Eye (tissue), 1 donor: Measurements from ENCODE around the gene CDKN2AIPNL.
A peak's percentile ranks its signal among the peaks of the same experiment; 100 is the strongest.
"Not testable (repeated sequence)": the region's sequence is repeated elsewhere in the genome, so short reads cannot be mapped to it uniquely, and the experiment has no call there.

Experiments used
- DNase-seq: peaks from one replicate; pipeline ENCODE4 v3.0.0-alpha.2; 2015

Gene CDKN2AIPNL

DNA sequence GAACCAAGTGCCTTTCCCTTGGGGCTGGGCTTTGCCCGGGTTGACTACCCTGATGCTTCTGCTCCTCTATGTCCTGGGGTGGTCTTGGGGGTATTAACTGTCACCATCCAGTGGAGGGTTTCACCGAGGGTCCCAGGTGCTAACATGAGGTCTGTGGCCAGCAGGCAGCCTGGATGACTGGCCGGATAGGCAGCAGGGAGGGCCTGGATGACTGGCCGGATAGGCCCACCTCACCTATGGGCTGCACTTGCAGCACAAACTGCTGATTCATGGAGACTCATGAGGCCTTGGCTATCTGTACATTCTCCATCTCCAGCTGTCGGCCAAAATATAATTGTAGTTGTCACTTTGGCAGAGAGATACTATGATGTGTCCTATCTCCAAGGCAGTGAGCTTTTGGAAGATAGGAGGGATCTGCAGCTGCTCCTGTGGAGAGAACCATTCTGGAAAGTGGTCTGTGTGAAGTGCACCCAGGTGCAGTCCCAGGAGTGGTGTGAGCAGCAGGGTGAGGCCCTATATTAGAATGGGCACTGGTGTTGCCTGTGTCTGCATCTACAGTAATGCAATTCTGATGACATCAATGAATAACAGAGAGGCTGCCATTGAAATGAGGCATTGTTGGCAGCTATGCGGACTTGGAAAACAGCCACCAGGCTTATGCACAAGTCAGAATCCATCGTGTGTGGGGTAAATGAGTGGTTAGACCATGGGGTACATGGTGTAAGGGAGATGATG, 26.3 kb upstream of the CDKN2AIPNL start:
- DNase-seq: no peak

DNA sequence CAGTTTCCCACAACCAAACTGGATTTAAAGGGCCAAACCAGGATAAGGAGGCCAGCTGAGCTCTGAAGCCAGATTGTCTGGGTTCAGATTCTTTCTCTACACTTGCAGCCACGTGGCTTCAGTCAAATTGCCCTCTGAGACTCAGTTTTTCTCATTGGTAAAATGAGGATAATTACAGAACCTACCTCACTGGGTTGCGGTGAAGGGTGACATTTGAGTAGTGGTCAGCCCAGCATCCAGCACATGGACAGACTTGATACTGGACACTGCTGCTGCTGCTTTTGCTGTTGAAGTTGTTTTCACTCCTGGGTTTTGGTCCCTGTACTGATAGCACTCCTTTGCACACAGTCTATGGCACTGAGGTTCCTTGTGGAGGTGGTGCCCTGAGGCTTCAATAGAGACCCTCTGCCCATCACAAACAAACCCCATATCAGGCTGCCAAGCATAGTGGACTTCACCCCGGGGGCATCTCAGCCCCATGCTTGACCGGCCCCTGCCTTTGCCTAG, 25.7 kb upstream of the CDKN2AIPNL start:
- DNase-seq: no peak

DNA sequence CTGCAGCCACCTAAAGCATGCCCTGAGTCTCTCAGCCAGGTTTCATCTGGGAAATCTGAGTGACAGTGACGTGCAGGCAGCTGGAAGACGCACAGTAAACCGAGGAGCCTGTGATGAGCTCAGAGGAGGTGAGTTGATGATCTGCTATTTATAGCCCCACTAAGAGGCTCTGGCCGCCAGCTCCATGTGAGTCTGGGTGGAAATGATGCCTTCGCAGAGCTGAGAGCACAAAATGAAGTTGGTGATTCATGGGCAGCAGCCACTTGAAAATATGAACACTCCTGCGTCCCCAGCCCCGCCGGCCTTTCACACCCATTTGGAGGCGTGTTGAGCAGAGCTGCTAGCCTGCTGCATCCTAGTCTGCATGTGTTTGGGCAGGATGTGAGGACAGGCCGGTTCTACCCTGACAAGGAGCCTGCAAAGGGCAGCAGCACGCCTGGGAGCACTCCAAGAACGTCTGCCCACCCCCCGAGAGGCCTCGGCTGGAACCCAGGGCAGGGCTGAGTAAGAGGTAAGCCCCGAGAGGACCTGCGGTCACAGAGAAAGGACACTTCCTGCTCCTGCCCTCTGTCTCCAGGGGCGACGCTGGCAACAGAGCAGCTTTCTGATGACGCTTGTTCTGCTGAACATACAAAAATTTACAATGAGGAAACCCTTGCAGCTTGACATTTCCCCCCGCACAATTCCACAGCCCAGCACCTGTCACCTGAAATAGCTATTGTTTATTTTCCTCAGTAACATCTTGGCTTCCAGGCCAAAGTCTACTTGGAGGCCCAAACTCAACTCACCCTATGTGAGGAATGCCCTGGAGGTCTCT, 25.1 kb upstream of the CDKN2AIPNL start:
- DNase-seq: peak; percentile 28

DNA sequence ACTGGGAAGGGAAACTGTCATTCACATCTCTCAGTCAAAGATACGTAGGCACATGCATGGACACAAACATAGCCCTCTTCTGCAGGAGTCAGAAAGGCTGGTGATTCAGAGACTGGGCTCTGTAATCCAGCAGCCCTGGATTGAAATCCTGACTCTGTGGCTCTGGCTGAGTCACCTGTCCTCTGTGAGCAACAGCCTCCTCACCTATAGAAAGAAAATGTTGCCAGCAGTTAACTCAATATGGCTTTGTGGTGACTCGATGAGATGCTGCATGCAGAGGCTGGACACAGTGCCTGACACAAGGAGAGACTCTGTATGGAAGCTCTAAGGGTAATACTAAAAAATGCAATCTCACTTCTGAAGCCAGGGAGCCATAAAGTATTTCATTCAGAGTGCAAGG, 23.9 kb upstream of the CDKN2AIPNL start:
- no peak for DNase-seq

DNA sequence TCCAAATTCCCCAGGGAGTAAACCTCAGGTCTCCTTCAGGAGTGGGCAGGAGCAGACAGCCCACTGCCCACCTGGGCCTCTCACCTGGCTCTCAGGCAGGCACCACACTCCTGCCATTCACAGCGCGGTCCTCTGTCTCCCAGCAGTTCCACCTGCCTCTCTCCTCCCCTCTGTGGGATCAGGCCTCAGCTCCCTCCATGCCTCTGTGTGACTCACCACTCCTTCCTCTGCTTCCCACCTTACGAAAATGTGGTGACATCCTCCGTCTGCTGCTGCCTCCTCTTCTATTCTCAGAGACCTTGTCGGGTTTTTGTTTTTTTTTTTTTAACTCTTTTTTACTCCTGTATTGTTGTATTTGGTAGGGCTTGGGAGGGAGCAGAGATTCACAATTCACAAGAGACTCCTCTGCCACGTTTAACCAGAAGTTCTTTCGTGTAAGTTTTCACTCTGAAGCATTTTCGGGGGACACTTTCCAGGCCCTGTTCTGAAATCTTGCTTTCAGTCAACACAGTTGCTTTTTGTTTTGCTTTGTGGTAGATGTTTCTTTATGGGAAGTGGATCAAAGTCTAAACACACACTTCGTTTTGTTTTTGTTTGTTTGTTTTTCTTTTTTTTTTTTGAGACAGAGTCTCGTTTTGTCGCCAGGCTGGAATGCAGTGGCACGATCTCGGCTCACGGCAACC, 21.1 kb upstream of the CDKN2AIPNL start:
- no peak for DNase-seq

DNA sequence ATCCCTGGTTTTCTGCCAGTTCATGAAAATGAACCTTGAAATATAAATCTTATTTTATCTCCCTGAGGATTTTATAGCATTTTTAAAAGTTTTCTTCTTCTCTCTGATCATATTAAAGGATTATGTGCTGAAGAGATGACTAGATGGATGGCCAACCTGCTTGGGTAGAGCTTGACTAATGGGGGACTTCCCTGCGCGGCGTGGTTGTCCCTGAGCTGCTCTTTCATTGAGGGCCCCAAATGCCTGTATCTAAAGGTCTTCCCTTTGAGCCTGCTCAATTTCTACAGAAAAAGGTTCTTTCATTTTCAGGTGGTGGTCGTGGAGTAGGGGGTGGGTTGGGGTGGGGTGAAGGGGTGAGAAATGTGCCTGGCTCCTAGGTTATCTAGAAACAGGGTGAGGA, 20.5 kb upstream of the CDKN2AIPNL start:
- no peak for DNase-seq

DNA sequence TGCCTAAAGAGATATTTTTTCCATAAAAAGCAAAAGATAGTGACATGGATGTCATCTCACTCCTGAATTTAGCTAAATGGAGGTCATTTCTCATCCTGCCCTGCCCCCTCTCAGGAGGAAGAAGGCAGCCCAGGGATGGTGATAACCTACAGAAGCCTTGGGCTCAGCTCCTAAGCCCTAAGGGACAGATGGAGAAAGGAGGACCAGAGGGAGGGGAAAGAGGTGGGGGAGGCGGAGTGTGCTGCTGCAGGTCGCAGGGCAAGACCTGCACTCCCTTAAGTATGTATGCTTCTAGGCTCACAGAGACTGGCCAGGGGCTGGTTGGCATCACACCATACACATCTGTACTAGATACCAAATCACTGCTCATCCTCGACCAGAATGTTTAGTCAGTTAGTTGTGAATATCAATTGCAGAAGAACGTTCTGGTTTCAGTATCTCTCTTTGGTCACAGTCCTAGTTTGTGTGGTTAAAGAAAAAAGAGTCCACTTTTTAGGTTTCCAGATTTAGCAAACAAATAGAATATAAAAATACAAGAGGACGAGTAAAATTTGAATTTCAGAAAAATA, 18.4 kb upstream of the CDKN2AIPNL start:
- DNase-seq: no peak

DNA sequence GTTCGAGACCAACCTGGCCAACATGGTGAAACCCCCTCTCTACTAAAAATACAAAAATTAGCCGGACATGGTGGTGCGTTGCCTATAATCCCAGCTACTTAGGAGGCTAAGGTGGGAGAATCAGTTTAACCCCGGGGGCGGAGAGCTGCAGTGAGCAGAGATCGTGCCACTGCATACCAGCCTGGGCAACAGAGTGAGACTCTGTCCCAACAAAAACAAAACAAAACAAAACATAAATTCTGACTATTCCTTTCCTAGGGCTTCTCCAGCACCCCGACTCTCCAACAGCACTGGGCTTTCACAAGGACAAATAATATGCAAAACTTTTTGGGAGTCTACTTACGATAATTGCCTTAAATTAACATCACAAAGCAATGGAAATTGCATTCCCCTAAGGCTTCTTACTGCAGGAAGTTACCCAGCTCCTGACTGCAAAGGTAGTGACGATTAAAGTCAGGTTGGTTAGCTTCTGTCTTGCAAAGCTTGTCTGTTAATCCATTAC, 15.9 kb upstream of the CDKN2AIPNL start:
- DNase-seq: no peak

DNA sequence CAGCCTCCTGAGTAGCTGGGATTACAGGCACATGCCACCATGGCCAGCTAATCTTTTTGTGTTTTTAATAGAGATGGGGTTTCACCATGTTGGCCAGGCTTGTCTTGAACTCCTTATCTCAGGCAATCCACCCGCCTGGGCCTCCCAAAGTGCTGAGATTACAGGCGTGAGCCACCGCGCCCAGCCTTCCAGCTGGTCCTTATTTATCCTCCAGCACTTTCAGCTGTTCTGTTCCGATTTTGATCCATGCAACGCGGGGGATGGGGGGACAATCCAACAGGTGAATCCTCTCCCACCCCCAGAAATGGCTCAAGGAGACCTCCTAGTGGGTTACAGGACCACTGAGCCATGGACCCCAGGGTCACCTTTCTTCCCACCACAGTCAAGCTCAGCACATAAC, 14.7 kb upstream of the CDKN2AIPNL start:
- no peak for DNase-seq

DNA sequence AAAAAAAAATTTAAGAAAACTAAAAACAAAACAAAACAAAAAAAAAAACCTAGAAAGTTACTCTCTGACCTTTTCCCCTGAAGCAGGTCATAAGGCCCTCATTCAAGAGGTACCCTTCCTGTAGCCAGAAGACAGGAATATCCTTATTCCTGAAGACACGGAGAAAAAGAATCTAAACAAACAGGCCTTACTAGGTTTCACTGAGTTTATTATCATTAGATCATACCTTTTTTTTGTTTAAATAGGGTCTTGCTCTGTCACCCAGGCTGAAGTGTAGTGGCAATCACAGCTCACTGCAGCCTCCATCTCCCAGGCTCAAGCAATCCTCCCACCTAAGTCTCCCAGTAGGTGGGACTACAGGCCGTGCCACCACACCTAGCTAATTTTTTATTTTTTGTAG, 11.7 kb upstream of the CDKN2AIPNL start:
- DNase-seq: no peak

DNA sequence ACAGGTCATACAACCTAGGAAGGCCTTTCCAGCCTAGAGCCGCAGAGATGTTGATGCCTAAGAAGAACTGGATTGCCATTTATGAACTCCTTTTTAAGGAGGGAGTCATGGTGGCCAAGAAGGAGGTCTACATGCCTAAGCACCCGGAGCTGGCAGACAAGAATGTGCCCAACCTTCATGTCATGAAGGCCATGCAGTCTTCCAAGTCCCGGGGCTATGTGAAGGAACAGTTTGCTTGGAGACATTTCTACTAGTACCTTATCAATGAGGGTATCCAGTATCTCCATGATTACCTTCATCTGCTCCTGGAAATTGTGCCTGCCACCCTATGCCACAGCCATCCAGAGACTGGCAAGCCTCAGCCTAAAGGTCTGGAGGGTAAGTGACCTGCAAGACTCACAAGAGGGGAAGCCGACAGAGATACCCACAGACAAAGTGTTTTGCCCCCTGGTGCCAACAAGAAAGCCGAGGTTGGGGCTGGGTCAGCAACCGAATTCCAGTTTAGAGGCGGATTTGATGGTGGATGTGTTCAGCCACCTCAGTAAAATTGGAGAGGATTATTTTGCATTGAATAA, 11.2 kb upstream of the CDKN2AIPNL start:
- DNase-seq: no peak

DNA sequence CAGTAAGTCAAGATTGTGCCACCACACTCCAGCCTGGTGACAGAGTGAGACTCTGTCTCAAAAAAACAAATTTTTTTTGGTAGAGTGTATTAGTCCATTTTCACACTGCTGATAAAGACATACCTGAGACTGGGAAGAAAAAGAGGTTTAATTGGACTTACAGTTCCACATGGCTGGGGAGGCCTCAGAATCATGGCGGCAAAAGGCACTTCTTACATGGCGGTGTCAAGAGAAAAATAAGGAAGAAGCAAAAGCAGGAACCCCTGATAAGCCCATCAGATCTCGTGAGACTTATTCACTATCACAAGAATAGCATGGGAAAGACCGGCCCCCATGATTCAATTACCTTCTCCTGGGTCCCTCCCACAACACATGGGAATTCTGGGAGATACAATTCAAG, 9.4 kb upstream of the CDKN2AIPNL start:
- DNase-seq: not testable (repeated sequence)

DNA sequence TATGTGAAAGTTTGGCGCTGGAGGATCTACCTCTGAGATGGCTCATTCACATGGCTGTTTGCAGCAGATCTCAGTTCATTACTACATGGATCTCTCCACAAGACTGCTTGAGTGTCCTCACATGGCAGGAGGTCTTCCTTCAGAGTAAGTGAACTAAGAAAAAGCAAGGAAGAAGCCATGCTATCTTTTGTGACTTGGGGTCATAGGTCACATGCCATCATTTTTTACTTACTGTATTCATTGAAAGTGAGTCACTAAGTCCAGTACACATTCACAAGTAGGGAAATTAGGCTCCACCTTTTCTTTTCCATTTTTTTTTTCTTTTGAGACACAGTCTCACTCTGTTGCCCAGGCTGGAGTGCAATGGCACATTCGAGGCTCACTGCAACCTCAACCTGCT, 8.7 kb upstream of the CDKN2AIPNL start:
- DNase-seq: no peak

DNA sequence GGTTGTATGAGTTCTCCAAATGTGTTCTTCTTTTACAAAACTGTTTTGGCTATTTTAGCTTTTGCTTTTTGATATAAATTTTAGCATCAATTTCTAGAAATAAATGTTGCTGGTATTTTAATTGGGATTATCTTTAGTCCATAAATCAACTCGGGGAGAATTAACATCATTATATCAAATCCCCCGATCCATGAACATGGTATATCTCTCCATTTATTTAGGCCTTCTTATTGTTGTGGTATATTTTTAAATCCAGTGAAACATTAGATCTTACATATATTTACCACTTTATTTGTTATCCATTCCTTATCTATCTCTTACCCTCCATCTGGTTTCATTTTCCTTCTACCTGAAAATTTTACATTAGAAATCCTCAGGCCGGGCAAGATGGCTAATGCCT, 7.3 kb upstream of the CDKN2AIPNL start:
- no peak for DNase-seq

DNA sequence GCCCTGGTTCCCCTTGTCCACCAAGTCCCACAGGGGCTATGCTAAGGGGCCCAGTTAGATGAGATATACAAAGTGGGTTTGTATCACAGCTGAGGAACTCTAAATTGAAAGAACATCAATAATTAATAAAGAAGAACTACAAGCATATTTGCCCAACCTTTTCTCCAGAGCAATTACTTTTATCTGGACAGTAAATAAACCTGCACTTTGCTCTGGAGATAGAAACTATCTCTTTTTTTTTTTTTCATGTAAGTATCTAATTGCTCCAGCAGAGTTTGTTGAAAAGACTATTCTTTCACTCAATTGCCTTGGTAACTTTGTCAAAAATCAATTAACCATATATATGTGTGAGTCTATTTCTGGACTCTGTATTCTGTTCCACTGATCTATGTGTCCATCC, 6.0 kb upstream of the CDKN2AIPNL start:
- no peak for DNase-seq

DNA sequence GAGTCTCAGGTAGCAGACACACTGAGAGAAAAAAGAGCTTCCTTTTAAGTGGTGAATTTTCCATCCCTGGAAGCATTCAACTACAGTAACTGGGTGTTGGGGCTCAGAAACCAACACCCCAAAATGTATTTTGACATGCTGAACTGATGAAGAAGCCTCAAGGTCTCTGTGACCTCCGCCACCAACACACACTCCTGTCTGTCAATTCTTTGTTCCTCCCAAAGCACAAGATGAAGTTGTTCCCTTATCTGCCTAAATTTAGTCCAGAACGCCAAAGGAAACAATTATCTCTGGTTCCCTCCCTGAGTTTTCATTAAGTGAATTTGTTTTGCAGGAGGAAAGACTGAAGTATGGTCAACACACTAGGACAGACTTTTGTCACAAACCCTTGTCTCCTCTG, 1.4 kb upstream of the CDKN2AIPNL start:
- DNase-seq: no peak

DNA sequence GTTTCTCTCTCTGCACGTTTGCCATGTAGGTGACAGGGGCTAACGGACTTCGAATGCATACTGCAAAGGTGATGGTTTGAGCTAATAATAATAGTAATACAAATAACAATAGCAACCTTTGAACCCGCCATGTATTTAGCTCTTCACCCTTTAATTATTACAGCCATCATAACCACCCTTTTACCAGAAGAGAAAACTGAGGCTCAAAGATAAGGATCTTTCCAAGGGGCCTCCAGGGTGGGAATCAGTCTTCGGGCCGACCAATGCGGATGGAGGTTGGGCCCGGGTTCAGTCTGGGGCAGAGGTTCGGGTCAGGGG, 494 bp downstream of the CDKN2AIPNL start:
- no peak for DNase-seq

DNA sequence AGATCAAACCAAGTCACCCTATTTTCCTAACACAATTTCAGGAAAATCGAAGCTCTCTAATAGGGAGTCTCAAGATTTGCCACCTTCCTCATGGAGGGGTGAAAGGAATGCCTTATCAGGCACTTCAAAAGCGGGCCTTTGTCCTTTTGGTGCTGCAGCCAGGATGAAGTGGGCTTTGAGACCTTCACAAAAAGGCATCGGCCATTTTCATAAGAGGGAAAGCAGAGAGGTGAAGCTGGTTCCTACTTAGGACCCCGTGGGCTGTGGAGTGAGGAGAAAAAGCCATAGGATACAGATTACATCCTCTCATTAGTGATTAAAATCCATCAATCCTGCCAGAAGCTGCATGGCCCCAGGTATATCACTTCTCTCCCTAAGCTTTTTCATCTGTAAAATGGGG, 859 bp downstream of the CDKN2AIPNL start:
- no peak for DNase-seq

DNA sequence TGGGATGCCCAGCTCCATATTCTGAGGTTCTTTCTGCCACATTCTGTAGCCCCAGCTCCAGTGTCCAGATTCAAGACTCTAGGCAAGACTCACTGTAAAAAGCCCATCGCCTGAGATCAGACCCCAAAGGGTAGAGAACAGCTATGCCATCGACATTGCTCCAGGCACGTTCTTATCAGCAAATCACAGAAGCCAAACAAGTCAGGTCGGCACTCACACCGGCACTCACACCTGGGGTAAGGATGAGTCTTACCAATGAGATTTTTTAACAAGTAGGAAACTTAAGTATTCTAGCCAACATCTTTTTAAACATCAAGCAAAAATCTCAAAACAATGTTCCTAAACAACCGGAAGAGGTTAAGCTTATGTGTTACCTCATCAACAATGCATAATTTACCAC, 2.4 kb downstream of the CDKN2AIPNL start:
- DNase-seq: no peak

DNA sequence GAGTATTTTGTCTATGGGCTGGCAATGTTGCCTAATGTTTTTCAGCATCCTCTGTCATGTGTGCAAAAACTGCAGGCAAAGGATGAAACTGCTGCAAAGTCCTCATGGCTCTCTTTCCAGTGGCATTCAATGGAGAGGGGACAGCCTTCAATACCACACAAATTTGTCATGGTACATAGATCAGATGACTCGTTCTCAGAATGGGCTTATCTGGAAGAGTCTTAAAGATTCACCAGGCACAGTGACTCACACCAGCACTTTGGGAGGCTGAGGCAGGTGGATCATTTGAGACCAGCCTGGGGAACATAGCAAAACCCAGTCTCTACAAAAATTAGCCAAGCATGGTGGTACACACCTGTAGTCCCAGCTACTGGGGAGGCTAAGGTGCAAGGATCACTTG, 5.3 kb downstream of the CDKN2AIPNL start:
- no peak for DNase-seq

DNA sequence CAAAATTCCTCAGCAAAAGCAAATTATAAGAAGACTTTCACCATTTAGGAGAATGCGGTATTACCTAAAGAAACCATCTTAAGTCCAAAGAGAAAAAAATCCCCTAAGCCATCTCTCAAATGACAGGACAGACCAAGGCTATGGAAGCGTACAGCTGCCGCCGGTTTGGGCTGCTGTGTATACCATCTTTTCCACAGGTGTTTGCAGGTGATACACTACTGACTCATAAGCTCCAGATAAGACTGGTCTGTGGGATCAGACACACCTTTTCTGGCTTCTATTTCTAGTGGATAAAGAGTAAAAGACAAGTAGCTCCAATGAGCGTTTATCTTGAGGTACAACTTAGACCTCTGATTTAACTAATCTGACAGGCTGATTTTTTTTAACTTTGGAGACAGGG, 7.7 kb downstream of the CDKN2AIPNL start:
- no peak for DNase-seq

DNA sequence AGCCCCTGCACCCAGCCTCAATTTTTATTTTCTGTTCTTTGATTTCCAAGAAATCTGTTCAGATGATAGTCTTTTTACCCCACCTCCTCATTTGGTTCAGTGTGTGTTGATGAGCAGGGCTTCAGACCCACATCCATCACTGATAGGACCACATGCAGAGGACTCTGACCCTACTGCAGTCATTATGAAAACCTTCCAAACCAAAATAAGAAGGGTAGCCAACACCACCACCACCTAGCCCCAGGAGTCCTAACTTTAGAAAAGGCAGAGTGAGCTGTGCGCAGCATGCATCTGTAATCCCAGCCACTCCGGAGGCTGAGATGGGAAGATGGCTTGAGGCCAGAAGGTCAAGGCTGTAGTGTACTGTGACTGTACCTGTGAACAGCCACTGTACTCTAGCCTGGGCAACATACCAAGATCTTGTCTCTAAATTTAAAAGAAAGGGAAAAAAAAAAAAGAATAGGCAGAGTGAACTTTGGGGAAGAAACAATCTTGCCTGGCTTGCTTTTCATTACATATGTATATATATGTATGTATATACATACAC, 13.0 kb downstream of the CDKN2AIPNL start:
- no peak for DNase-seq

DNA sequence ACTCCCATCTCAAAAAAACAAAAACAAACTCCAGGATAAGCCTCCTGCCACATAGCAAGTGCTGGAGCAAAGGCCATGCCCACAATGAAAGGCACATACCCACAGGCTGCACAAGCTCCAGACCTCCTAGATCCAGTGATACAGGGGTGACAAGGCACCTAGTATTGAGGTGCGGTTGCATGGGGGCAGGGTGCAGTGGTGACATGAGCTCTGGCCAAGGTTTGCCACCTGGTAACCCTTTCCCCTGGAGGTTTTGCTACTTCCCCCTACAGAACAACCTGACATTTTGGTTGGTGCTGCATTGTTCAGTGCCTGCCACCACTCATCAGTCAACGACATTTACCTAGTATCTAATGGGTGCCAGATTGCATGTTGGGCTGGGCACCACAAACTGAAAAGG, 14.5 kb downstream of the CDKN2AIPNL start:
- DNase-seq: no peak
